NCI-H2196 (cell line): ENCODE results near the gene TBRG4.

ENCODE experiments used
- DNase-seq: peaks from one replicate; lab custom pipeline; 2025; ENCODE audit not compliant: unreplicated experiment; lab: John Stamatoyannopoulos, UW

Gene TBRG4

GRCh38 chr7:45060295-45060694 is 51.2 kb downstream of the TBRG4 start:
- DNase-seq: no peak

- no peak for DNase-seq
Measured at GRCh38 chr7:45057878-45058277, 53.6 kb downstream of the TBRG4 start.

- no peak for DNase-seq
Measured at GRCh38 chr7:45055594-45056219, 55.8 kb downstream of the TBRG4 start.

GRCh38 chr7:45055016-45055415 is 56.5 kb downstream of the TBRG4 start:
- DNase-seq: no peak

GRCh38 chr7:45054442-45054841 is 57.1 kb downstream of the TBRG4 start:
- no peak for DNase-seq

GRCh38 chr7:45053941-45054340 is 57.6 kb downstream of the TBRG4 start:
- no peak for DNase-seq

GRCh38 chr7:45053401-45053800 is 58.1 kb downstream of the TBRG4 start:
- no peak for DNase-seq

GRCh38 chr7:45052011-45052410 is 59.5 kb downstream of the TBRG4 start:
- no peak for DNase-seq

- no peak for DNase-seq
Measured at GRCh38 chr7:45050198-45050597, 61.3 kb downstream of the TBRG4 start.
